Endothelial cell of umbilical vein (primary cell): ENCODE data around the gene PCMT1.

Experiments
- CTCF ChIP-seq, 2 donors: IDR thresholded peaks; 1 replicate in 1 of 2; 2 replicates in 1 of 2; pipeline ENCODE4 v1.5.1; 2011; ENCODE audit warnings: low read length in 2 of 2, mild to moderate bottlenecking in 2 of 2, moderate library complexity in 2 of 2, control low read depth in 1 of 2, inconsistent platforms in 1 of 2, low read depth in 1 of 2; ENCODE audit not compliant: insufficient read depth in 1 of 2; ENCODE audit errors: extremely low read depth in 1 of 2
- EZH2 ChIP-seq: IDR thresholded peaks from 2 replicates; pipeline ENCODE4 v1.6.1; 2012; ENCODE audit warnings: borderline replicate concordance, low read depth, mild to moderate bottlenecking, moderate library complexity, low read length, inconsistent platforms; ENCODE audit not compliant: severe bottlenecking
- FOS ChIP-seq: IDR thresholded peaks from 2 replicates; pipeline ENCODE4 v1.6.1; 2011; ENCODE audit warnings: mild to moderate bottlenecking, low read length, moderate library complexity, borderline replicate concordance; ENCODE audit not compliant: insufficient read depth
- GATA2 ChIP-seq: IDR thresholded peaks from 2 replicates; pipeline ENCODE4 v1.7.0; 2011; ENCODE audit warnings: low read depth, mild to moderate bottlenecking, moderate library complexity, mixed read lengths, low read length; ENCODE audit not compliant: insufficient read length, insufficient read depth
- JUN ChIP-seq: IDR thresholded peaks from 2 replicates; pipeline ENCODE4 v1.6.1; 2011; ENCODE audit warnings: borderline replicate concordance, low read depth; ENCODE audit not compliant: insufficient read length, insufficient read depth
- MAX ChIP-seq: IDR thresholded peaks from 2 replicates; pipeline ENCODE4 v1.6.1; 2011; ENCODE audit not compliant: insufficient read depth, insufficient read length
- MYC ChIP-seq: IDR thresholded peaks from one replicate; pipeline ENCODE4 v1.6.1; 2011; ENCODE audit warnings: mild to moderate bottlenecking, low read depth, low read length
- POLR2A ChIP-seq: IDR thresholded peaks from 2 replicates; pipeline ENCODE4 v1.6.1; 2012; ENCODE audit warnings: low read depth, mild to moderate bottlenecking, control low read depth, low read length
- POLR2AphosphoS5 ChIP-seq: IDR thresholded peaks from 2 replicates; pipeline ENCODE4 v1.6.1; 2012; ENCODE audit warnings: low read depth, mild to moderate bottlenecking, control low read depth, low read length, moderate library complexity; ENCODE audit not compliant: insufficient read depth

- TF ChIP-seq EZH2 (no peak), CTCF (IDR thresholded peaks at IDR 0.05; ENCODE audit: extremely low read depth in 1 of 2, insufficient read depth in 1 of 2, low read depth in 1 of 2, low read length in 2 of 2) (no peak), POLR2A (no peak), POLR2AphosphoS5 (no peak), MYC (no peak), MAX (no peak), JUN (no peak), GATA2 (no peak), FOS (no peak)
Measured at GRCh38 chr6:149763866-149764265, 14.3 kb downstream of the PCMT1 start.
